Astrocyte (in vitro differentiated cells and primary cell): Measurements from ENCODE around the gene TMCO6. TPM values are rescaled to one million over a fixed set of nuclear protein-coding genes. Genes with fewer than 3 reads are reported as not detected.
"Not testable (repeated sequence)": the region's sequence is repeated elsewhere in the genome, so short reads cannot be mapped to it uniquely, and the experiment has no call there.

Experiments used
- DNase-seq: peaks from one replicate; pipeline ENCODE4 v3.0.0-alpha.2; 2010; ENCODE audit warnings: low read depth
- FAIRE-seq: peaks from 2 replicates; lab custom pipeline; 2011; peaks lifted over from hg19 to GRCh38; lab: Jason Lieb, UNC
- H2AFZ ChIP-seq: 2 replicates; pipeline ENCODE4 v1.6.0; 2012; ENCODE audit warnings: low read depth, low read length, inconsistent platforms
- H3K27ac ChIP-seq: 2 replicates; pipeline ENCODE4 v1.5.1; 2011; ENCODE audit warnings: low read depth, low read length, inconsistent platforms
- H3K27me3 ChIP-seq: 2 replicates; pipeline ENCODE4 v1.6.0; 2011; ENCODE audit warnings: low read length, inconsistent platforms; ENCODE audit not compliant: insufficient read depth
- H3K36me3 ChIP-seq: 2 replicates; pipeline ENCODE4 v1.5.1; 2011; ENCODE audit warnings: low read length, inconsistent platforms; ENCODE audit not compliant: insufficient read depth
- H3K4me1 ChIP-seq: 2 replicates; pipeline ENCODE4 v1.5.1; 2011; ENCODE audit warnings: low read length, inconsistent platforms; ENCODE audit not compliant: insufficient read depth
- H3K4me2 ChIP-seq: 2 replicates; pipeline ENCODE4 v1.6.0; 2012; ENCODE audit warnings: low read length, inconsistent platforms
- H3K4me3 ChIP-seq: 2 replicates; pipeline ENCODE4 v1.5.1; 2011; ENCODE audit warnings: low read depth, mild to moderate bottlenecking, low read length, inconsistent platforms; ENCODE audit not compliant: insufficient read depth
- H3K79me2 ChIP-seq: 2 replicates; pipeline ENCODE4 v1.6.0; 2012; ENCODE audit warnings: mild to moderate bottlenecking, low read length, inconsistent platforms; ENCODE audit not compliant: insufficient read depth
- H3K9ac ChIP-seq: 2 replicates; pipeline ENCODE4 v1.6.0; 2012; ENCODE audit warnings: mild to moderate bottlenecking, low read length, inconsistent platforms
- H3K9me3 ChIP-seq: 2 replicates; pipeline ENCODE4 v1.5.1; 2012; ENCODE audit warnings: low read depth, mild to moderate bottlenecking, low read length, inconsistent platforms; ENCODE audit not compliant: insufficient read depth
- H4K20me1 ChIP-seq: 2 replicates; pipeline ENCODE4 v1.6.0; 2012; ENCODE audit warnings: low read length, inconsistent platforms; ENCODE audit not compliant: insufficient read depth
- H3K27ac Mint-ChIP-seq: one replicate; pipeline ENCODE4 v1.8.0; 2021; ENCODE audit warnings: mild to moderate bottlenecking, mixed read lengths; ENCODE audit not compliant: unreplicated experiment
- H3K27me3 Mint-ChIP-seq: one replicate; pipeline ENCODE4 v1.8.0; 2021; ENCODE audit warnings: low read depth, mixed read lengths; ENCODE audit not compliant: unreplicated experiment
- H3K36me3 Mint-ChIP-seq: one replicate; pipeline ENCODE4 v1.8.0; 2021; ENCODE audit warnings: low read depth, mixed read lengths; ENCODE audit not compliant: unreplicated experiment
- H3K4me1 Mint-ChIP-seq: one replicate; pipeline ENCODE4 v1.8.0; 2021; ENCODE audit warnings: low read depth, mixed read lengths; ENCODE audit not compliant: unreplicated experiment
- H3K4me3 Mint-ChIP-seq: one replicate; pipeline ENCODE4 v1.8.0; 2021; ENCODE audit warnings: mild to moderate bottlenecking, moderate library complexity, mixed read lengths; ENCODE audit not compliant: unreplicated experiment
- H3K9me3 Mint-ChIP-seq: one replicate; pipeline ENCODE4 v1.8.0; 2021; ENCODE audit warnings: mild to moderate bottlenecking, mixed read lengths; ENCODE audit not compliant: unreplicated experiment
- CTCF ChIP-seq: IDR thresholded peaks from 2 replicates; pipeline ENCODE4 v1.5.1; 2011; ENCODE audit warnings: low read depth, mild to moderate bottlenecking, inconsistent platforms, low read length, moderate library complexity; ENCODE audit not compliant: insufficient read depth
- EZH2 ChIP-seq: IDR thresholded peaks from 2 replicates; pipeline ENCODE4 v1.6.1; 2012; ENCODE audit warnings: mild to moderate bottlenecking, low read length, inconsistent platforms; ENCODE audit not compliant: insufficient read depth
- total RNA-seq: library from RNA; stranded (reverse); gene quantifications from 2 replicates; pipeline ENCODE4 v1.2.1, GENCODE V29; 2021

TMCO6 gene
- total RNA-seq, 1 donor from 2014 or later, result 7.0 TPM

GRCh38 chr5:140622301-140622700 lies 16.9 kb upstream of the TMCO6 start:
- no peak overlapping the region for H3K4me3 Mint-ChIP-seq
- TF ChIP-seq EZH2, result no peak
- TF ChIP-seq CTCF, result no peak
- no peaks in the 10 kb centered on the region for H3K9me3 ChIP-seq
- no peaks in the 10 kb centered on the region for H3K36me3 ChIP-seq
- no peak overlapping the region for H3K4me2 ChIP-seq
- no peaks in the 10 kb centered on the region for H3K79me2 ChIP-seq
- no peak for FAIRE-seq
- no peak overlapping the region for H3K9ac ChIP-seq
- H3K9me3 Mint-ChIP-seq, result peaks cover 20% of the 10 kb centered on the region
- H3K36me3 Mint-ChIP-seq, result no peaks in the 10 kb centered on the region
- H3K4me1 Mint-ChIP-seq, result no peaks in the 10 kb centered on the region
- peaks cover 29% of the 10 kb centered on the region for H3K27me3 Mint-ChIP-seq
- H2AFZ ChIP-seq, result no peak overlapping the region
- peaks cover 4% of the 10 kb centered on the region for H3K27me3 ChIP-seq
- H3K4me1 ChIP-seq, result no peaks in the 10 kb centered on the region
- H4K20me1 ChIP-seq, result no peaks in the 10 kb centered on the region
- no peak overlapping the region for H3K27ac ChIP-seq
- no peak overlapping the region for H3K27ac Mint-ChIP-seq
- H3K4me3 ChIP-seq, result no peak overlapping the region
- DNase-seq, result no peak

- not testable (repeated sequence) for H4K20me1 ChIP-seq, H3K4me1 ChIP-seq, H3K4me3 ChIP-seq, H3K36me3 Mint-ChIP-seq, H3K36me3 ChIP-seq, H3K79me2 ChIP-seq, H3K9me3 ChIP-seq, DNase-seq, FAIRE-seq, H3K4me3 Mint-ChIP-seq, H3K4me2 ChIP-seq, H2AFZ ChIP-seq, H3K9ac ChIP-seq, H3K27ac Mint-ChIP-seq, H3K27me3 ChIP-seq, H3K27ac ChIP-seq, H3K4me1 Mint-ChIP-seq
- H3K27me3 Mint-ChIP-seq, result peaks cover 29% of the 10 kb centered on the region
- H3K9me3 Mint-ChIP-seq, result peaks cover 20% of the 10 kb centered on the region
Observed at GRCh38 chr5:140623061-140623460, 16.2 kb upstream of the TMCO6 start.

- not testable (repeated sequence) for FAIRE-seq, H3K4me3 Mint-ChIP-seq
- peaks cover 20% of the 10 kb centered on the region for H3K9me3 Mint-ChIP-seq
Observed at GRCh38 chr5:140624886-140625285, 14.4 kb upstream of the TMCO6 start.

GRCh38 chr5:140627972-140628371 lies 11.3 kb upstream of the TMCO6 start:
- Histone ChIP-seq H3K27ac (no peak overlapping the region), H3K79me2 (no peaks in the 10 kb centered on the region), H4K20me1 (no peaks in the 10 kb centered on the region), H3K27me3 (peaks cover 19% of the 10 kb centered on the region), H2AFZ (no peak overlapping the region), H3K9ac (no peak overlapping the region), H3K36me3 (no peaks in the 10 kb centered on the region), H3K9me3 (peaks cover 9% of the 10 kb centered on the region), H3K4me1 (peaks cover 12% of the 10 kb centered on the region), H3K4me3 (no peak overlapping the region), H3K4me2 (no peak overlapping the region)
- TF ChIP-seq EZH2 (no peak), CTCF (no peak)
- Mint-ChIP-seq H3K27ac (no peak overlapping the region), H3K27me3 (peaks cover 3% of the 10 kb centered on the region), H3K36me3 (peaks cover 2% of the 10 kb centered on the region), H3K9me3 (peaks cover 24% of the 10 kb centered on the region), H3K4me3 (no peak overlapping the region), H3K4me1 (no peaks in the 10 kb centered on the region)
- FAIRE-seq (no peak), DNase-seq (no peak)

More at GRCh38 chr5:140624886-140625285, 14.4 kb upstream of the TMCO6 start:
- DNase-seq, H3K36me3 Mint-ChIP-seq, H3K27ac Mint-ChIP-seq, H2AFZ ChIP-seq, H3K79me2 ChIP-seq, H3K9me3 ChIP-seq, H3K4me1 Mint-ChIP-seq, H3K4me3 ChIP-seq, H4K20me1 ChIP-seq, H3K36me3 ChIP-seq, H3K4me1 ChIP-seq, H3K27me3 ChIP-seq, H3K9ac ChIP-seq, H3K27ac ChIP-seq, H3K4me2 ChIP-seq: not testable (repeated sequence)
- peaks cover 19% of the 10 kb centered on the region for H3K27me3 Mint-ChIP-seq
